OCI-LY3 (cell line): Measurements from ENCODE around the gene C17orf50.

Source experiments
- H2AFZ ChIP-seq: fragments of 200-600, 300-600 bp; shearing (Covaris generic); 2 replicates; pipeline ENCODE4 v1.6.0; 2014; ENCODE audit warnings: antibody characterized with exemption, low read depth, low read length
- H3K27ac ChIP-seq: fragments of 200-600, 300-600 bp; sonication (generic); 2 replicates; pipeline ENCODE4 v1.5.1; 2014; ENCODE audit warnings: mild to moderate bottlenecking, low read length, moderate library complexity, mixed read lengths
- H3K27me3 ChIP-seq: fragments of 200-600, 300-600 bp; sonication (generic); 2 replicates; pipeline ENCODE4 v1.6.1; 2014; ENCODE audit warnings: low read depth, low read length, mixed read lengths
- H3K36me3 ChIP-seq: fragments of 200-600, 300-600 bp; sonication (generic); replicated peaks from 2 replicates; pipeline ENCODE3; 2014; ENCODE audit warnings: low read depth, low read length, mixed read lengths
- H3K4me1 ChIP-seq: fragments of 300-600, 200-600 bp; sonication (generic); 2 replicates; pipeline ENCODE4 v1.6.1; 2014; ENCODE audit warnings: low read length, mixed read lengths
- H3K4me2 ChIP-seq: fragments of 200-600, 300-600 bp; sonication (generic); 2 replicates; pipeline ENCODE4 v1.6.1; 2014; ENCODE audit warnings: low read length, mixed read lengths
- H3K4me3 ChIP-seq: fragments of 300-600, 200-600 bp; sonication (generic); 2 replicates; pipeline ENCODE4 v1.5.1; 2014; ENCODE audit warnings: antibody characterized with exemption, mild to moderate bottlenecking, low read length, moderate library complexity
- H3K79me2 ChIP-seq: fragments of 300-600, 200-600 bp; shearing (Covaris generic); 2 replicates; pipeline ENCODE4 v1.6.1; 2014; ENCODE audit warnings: mild to moderate bottlenecking, low read length, mixed read lengths
- H3K9ac ChIP-seq: fragments of 300-600, 200-600 bp; shearing (Covaris generic); 2 replicates; pipeline ENCODE4 v1.6.0; 2014; ENCODE audit warnings: mild to moderate bottlenecking, low read length, moderate library complexity
- H3K9me3 ChIP-seq: fragments of 200-600, 300-600 bp; shearing (Covaris generic); 2 replicates; pipeline ENCODE4 v1.6.1; 2014; ENCODE audit warnings: low read length, mixed read lengths; ENCODE audit not compliant: insufficient read depth
- H4K20me1 ChIP-seq: fragments of 200-600, 300-600 bp; sonication (generic); 2 replicates; pipeline ENCODE4 v1.6.1; 2016; ENCODE audit warnings: low read length, mixed read lengths; ENCODE audit not compliant: insufficient read depth
- EZH2phosphoT487 ChIP-seq: fragments of 200-600 bp; shearing (Covaris generic); IDR thresholded peaks from 2 replicates; pipeline ENCODE4 v1.6.1; 2018; ENCODE audit warnings: antibody characterized with exemption, mixed run types, low read depth
- TF ChIP-seq, protein P1 (sequence below): fragments of 200-600, 300-600 bp; sonication (generic); IDR thresholded peaks from 2 replicates; pipeline ENCODE4 v1.5.1; 2014; ENCODE audit warnings: antibody characterized with exemption, low read length, low read depth

The C17orf50 gene

DNA sequence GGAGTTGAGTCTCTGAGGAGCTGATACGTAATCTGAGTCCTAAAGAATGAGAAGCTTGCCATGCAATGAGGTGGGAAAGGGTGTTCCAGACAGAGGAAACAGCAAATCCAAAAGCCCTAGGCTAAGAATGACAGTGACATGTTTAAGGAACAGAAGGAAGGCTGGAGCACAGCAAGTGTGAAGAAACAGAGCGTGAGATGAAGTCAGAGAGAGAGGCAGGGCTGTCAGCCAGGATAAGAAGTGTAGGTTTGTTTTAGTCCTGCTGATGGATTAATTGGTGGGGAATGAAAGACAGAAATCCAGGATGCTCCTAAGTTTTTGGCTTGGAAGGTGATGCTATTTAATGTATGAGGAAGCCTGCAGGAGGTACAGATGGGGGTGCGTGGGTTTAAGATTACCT is 20.3 kb downstream of the C17orf50 start:
- Histone ChIP-seq H3K27ac (no peak overlapping the region), H3K4me3 (no peak overlapping the region), H3K79me2 (no peaks in the 10 kb centered on the region), H3K4me1 (no peaks in the 10 kb centered on the region), H3K9ac (no peak overlapping the region), H4K20me1 (no peaks in the 10 kb centered on the region), H3K9me3 (no peaks in the 10 kb centered on the region), H2AFZ (no peak overlapping the region), H3K4me2 (no peak overlapping the region), H3K27me3 (peaks cover 61% of the 10 kb centered on the region), H3K36me3 (no peaks in the 10 kb centered on the region)
- TF ChIP-seq EZH2phosphoT487: no peak
- TF ChIP-seq, protein P1, sequence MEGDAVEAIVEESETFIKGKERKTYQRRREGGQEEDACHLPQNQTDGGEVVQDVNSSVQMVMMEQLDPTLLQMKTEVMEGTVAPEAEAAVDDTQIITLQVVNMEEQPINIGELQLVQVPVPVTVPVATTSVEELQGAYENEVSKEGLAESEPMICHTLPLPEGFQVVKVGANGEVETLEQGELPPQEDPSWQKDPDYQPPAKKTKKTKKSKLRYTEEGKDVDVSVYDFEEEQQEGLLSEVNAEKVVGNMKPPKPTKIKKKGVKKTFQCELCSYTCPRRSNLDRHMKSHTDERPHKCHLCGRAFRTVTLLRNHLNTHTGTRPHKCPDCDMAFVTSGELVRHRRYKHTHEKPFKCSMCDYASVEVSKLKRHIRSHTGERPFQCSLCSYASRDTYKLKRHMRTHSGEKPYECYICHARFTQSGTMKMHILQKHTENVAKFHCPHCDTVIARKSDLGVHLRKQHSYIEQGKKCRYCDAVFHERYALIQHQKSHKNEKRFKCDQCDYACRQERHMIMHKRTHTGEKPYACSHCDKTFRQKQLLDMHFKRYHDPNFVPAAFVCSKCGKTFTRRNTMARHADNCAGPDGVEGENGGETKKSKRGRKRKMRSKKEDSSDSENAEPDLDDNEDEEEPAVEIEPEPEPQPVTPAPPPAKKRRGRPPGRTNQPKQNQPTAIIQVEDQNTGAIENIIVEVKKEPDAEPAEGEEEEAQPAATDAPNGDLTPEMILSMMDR: no peak

DNA sequence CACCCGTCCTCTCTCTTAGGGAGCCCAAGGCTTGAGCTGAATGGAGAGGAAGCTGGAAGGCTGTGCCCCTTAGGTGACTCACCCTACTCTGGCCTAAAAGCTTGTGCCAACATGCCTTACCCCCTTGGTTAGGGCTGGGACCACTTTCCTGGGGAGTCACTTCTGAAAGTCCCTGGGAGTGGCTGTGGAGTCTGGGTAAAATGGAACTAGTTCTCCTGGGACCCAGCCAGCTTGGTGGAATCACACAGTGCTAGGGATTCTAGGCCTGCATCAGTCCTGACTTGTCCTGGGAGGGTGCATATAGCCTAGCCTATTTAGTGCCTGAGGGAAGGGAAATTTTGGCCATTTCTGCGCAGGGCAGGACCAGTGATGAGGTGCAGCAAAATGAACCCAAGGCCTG is 24.2 kb downstream of the C17orf50 start:
- Histone ChIP-seq H3K4me1 (no peaks in the 10 kb centered on the region), H3K4me2 (no peak overlapping the region), H3K4me3 (no peak overlapping the region), H4K20me1 (no peaks in the 10 kb centered on the region), H2AFZ (no peak overlapping the region), H3K27ac (no peak overlapping the region), H3K9ac (no peak overlapping the region), H3K36me3 (no peaks in the 10 kb centered on the region), H3K27me3 (peaks cover 47% of the 10 kb centered on the region), H3K79me2 (no peaks in the 10 kb centered on the region), H3K9me3 (no peaks in the 10 kb centered on the region)
- TF ChIP-seq, protein P1: no peak
- TF ChIP-seq EZH2phosphoT487: no peak

DNA sequence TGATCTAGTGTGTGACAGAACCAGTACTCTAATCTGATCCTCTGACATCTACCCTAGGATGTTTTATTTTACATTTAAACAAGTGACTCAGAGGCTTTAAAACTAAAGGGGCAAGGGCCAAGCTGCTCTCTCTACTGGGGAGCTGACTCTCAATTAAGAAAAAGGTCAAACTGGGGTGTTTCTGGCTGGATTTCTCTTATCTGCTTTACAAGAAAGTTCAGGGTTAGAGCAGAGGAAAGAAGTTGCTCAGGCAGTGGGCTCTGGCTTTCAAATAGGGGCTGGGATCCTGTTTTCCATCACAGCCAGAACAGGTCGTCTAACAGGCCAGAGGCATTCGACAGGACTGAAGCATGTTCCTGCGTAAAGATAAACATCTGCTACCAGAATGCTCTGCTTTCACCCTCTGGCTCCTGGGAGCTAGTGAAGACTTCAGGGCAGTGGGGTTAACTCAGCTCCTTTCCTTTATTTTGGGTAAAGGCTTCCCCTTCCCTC is 26.3 kb downstream of the C17orf50 start:
- Histone ChIP-seq H3K79me2 (no peaks in the 10 kb centered on the region), H3K27me3 (peaks cover 49% of the 10 kb centered on the region), H3K4me1 (no peaks in the 10 kb centered on the region), H3K9me3 (no peaks in the 10 kb centered on the region), H4K20me1 (no peaks in the 10 kb centered on the region), H3K4me3 (no peak overlapping the region), H3K4me2 (no peak overlapping the region), H3K36me3 (no peaks in the 10 kb centered on the region), H3K27ac (no peak overlapping the region), H2AFZ (no peak overlapping the region), H3K9ac (no peak overlapping the region)
- TF ChIP-seq, protein P1: no peak
- TF ChIP-seq EZH2phosphoT487: no peak

DNA sequence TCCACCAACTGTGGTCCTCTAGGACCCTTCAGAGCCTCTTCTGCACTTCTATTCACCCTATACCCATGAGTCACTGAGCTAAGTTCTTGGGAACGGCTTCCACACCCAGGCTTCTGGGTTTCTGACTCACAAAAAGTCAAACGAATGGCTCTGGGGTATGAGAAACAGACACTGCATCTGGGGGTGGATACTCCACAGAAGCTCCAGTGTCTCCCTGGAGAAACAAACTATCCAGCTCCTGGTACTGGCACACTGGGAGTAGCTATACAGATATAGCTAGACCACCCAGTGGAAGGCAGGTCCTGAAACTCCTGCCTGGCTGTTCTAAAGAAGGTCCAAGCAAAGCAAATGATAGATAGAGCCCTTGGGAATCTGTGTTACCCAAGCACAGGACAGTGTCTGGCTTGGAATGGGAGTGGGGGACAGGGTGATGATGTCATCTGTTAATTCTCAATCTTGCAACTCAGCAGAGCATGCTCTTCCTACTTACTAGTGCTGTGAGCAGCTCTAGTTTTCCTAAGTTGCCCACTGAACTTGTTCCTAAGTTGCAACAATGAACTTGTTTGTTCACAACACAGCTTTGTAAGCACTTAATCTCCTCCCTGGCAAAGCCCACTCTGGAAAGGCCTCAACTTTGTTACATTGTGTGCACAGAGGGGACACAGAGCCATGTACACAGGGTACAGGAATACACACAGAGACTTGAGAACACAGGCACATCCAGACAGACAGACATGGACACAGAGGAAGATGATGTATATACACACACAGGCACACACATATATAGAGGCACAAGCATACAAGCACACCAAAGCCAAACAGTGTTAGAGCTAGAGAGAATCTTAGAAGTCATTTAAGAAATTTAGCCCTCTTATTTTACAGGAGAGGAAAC is 28.0 kb downstream of the C17orf50 start:
- no peaks in the 10 kb centered on the region for H3K4me1 ChIP-seq
- no peaks in the 10 kb centered on the region for H3K79me2 ChIP-seq
- TF ChIP-seq EZH2phosphoT487: no peak
- TF ChIP-seq, protein P1: no peak
- H3K4me3 ChIP-seq: no peak overlapping the region
- H3K27ac ChIP-seq: no peak overlapping the region
- H3K9ac ChIP-seq: no peak overlapping the region
- no peaks in the 10 kb centered on the region for H4K20me1 ChIP-seq
- no peak overlapping the region for H2AFZ ChIP-seq
- H3K27me3 ChIP-seq: peaks cover 53% of the 10 kb centered on the region
- H3K36me3 ChIP-seq: no peaks in the 10 kb centered on the region
- H3K4me2 ChIP-seq: no peak overlapping the region
- H3K9me3 ChIP-seq: no peaks in the 10 kb centered on the region
